Measurements from ENCODE around the gene MINDY4. TPM values are rescaled to one million over a fixed set of nuclear protein-coding genes. Genes with fewer than 3 reads are reported as not detected.

Gene MINDY4
- total RNA-seq, 5 donors from 2014 or later (not counting 1 experiment from before 2014, with no cell fraction given): 0.60 to 1.7 (median 1.2) TPM

DNA sequence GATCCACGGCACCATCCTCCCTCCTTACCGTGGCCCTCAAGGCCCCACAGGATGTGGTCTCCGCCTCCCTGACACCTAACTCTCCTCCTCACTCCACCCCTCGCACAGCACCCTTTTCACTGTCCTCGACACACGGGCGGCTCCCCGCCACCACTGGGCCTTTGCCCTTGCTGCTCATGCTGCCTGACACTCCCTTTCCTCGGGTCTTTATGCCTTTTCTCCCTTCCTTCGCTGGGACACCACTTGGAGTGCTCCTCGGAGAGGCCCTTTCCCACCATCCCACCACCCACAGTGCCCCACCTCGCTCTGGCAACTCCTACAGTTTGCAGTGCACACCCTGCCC, 27.2 kb upstream of the MINDY4 start:
- Mint-ChIP-seq H3K27ac (no peak overlapping the region), H3K27me3 (no peaks in the 10 kb centered on the region), H3K4me1 (peaks cover 13 to 28% (median 26%) of the 10 kb centered on the region in 3 donors), H3K9me3 (no peaks in the 10 kb centered on the region), H3K4me3 (no peak overlapping the region), H3K36me3 (no peaks in the 10 kb centered on the region)
- Histone ChIP-seq H3K4me1 (ENCODE audit: control insufficient read depth in 1 of 2, extremely low read depth in 1 of 2, insufficient read depth in 2 of 2, low read length in 2 of 2) (peaks cover 0 to 37% of the 10 kb centered on the region in 2 experiments), H3K4me3 (ENCODE audit: control insufficient read depth in 1 of 2, extremely low read depth in 1 of 2, low read length in 1 of 2) (no peak overlapping the region), H3K9me3 (no peaks in the 10 kb centered on the region), H3K36me3 (ENCODE audit: control insufficient read depth in 2 of 2, extremely low read depth in 1 of 2, insufficient read depth in 1 of 2, low read length in 1 of 2) (no peaks in the 10 kb centered on the region), H3K27ac (ENCODE audit: low read length) (no peak overlapping the region), H3K27me3 (replicated peaks in 1 of 2; ENCODE audit: control insufficient read depth in 2 of 2, extremely low read depth in 1 of 2, insufficient read depth in 2 of 2, low read length in 1 of 2) (no peaks in the 10 kb centered on the region)
- DNase-seq (peak in 2 of 35 experiments; percentile 14 to 20), ATAC-seq (replicated peaks in 1 of 4) (peak in 1 of 4 experiments; percentile 36)
- 66% methylated on average over 12 of the region's 12 CpGs for WGBS (ENCODE audit: insufficient coverage)
- ChIA-PET POLR2A (no interaction called here), CTCF (interaction anchor here in 1 of 2 donors (1.0 kb wide), 1 partner anchor 40 kb away, joined by 3 read pairs; no protein-coding TSS in a partner anchor)

DNA sequence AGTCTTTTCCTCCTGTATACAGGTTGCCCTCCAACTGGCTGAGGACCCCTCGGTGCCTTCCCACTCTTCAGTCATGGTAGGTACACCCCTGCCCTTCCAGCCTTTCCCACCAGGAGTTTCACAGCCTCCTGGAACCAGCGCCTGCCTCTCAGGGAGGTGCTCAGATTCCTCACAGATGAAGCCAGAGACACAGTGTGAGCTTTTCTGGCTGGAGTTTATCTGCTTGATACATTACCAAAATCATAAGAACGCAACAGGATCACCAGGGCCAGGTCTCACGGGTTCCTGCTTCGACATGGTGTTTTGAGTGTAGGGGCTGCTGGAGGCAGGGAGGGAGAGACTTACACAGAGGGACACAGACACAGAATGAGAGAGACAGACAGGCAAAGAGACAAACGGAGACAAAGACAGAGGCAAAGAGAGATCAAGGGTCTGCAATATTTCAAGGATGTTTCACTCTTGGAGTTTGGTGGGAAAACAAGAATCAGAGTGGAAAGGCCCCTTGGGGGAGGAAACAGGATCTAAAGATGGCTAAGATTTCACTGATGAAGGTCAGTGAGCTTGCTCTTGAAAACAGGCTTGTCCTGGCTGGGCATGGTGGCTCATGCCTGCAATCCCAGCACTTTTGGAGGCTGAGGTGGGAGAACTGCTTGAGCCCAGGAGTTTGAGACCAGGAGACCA, 25.8 kb upstream of the MINDY4 start:
- Histone ChIP-seq H3K27me3 (replicated peaks in 1 of 2; ENCODE audit: control insufficient read depth in 2 of 2, extremely low read depth in 1 of 2, insufficient read depth in 2 of 2, low read length in 1 of 2) (peaks cover 0 to 3% of the 10 kb centered on the region in 2 experiments), H3K4me1 (ENCODE audit: control insufficient read depth in 1 of 2, extremely low read depth in 1 of 2, insufficient read depth in 2 of 2, low read length in 2 of 2) (peaks cover 0 to 23% of the 10 kb centered on the region in 2 experiments), H3K9me3 (no peaks in the 10 kb centered on the region), H3K4me3 (ENCODE audit: control insufficient read depth in 1 of 2, extremely low read depth in 1 of 2, low read length in 1 of 2) (no peak overlapping the region), H3K27ac (ENCODE audit: low read length) (no peak overlapping the region), H3K36me3 (ENCODE audit: control insufficient read depth in 2 of 2, extremely low read depth in 1 of 2, insufficient read depth in 1 of 2, low read length in 1 of 2) (no peaks in the 10 kb centered on the region)
- no peak for DNase-seq
- no peaks in the 10 kb centered on the region for H3K36me3 Mint-ChIP-seq
- no peak overlapping the region for H3K27ac Mint-ChIP-seq
- no peaks in the 10 kb centered on the region for H3K27me3 Mint-ChIP-seq
- ATAC-seq (replicated peaks in 1 of 4): no peak
- peaks cover 6 to 16% (median 13%) of the 10 kb centered on the region in 3 donors for H3K4me1 Mint-ChIP-seq
- ChIA-PET POLR2A (no interaction called here), CTCF (interaction anchor here in 1 of 2 donors (1.5 kb wide), 1 partner anchor 11 kb away, joined by 3 read pairs; no protein-coding TSS in a partner anchor)
- no peak overlapping the region for H3K4me3 Mint-ChIP-seq
- 79% methylated on average over 3 of the region's 6 CpGs for WGBS (ENCODE audit: insufficient coverage)
- no peaks in the 10 kb centered on the region for H3K9me3 Mint-ChIP-seq

DNA sequence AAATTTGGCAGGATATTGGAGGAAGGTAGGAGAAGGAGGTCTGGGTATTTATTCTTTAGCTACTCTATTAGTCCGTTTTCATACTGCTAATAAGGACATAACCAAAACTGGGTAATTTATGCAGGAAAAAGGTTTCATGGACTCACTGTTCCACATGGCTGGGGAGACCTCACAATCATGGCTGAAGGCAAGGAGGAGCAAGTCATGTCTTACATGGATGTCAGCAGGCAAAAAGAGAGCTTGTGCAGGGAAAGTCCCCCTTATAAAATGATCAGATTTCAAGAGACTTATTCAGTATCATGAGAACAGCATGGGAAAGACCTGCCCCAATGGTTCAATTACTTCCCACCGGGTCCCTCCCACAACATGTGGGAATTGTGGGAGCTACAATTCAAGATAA, 21.2 kb upstream of the MINDY4 start:
- WGBS (ENCODE audit: insufficient coverage): no CpG with 5 or more reads among the region's 2 CpGs
- Mint-ChIP-seq H3K4me3 (no peak overlapping the region), H3K27ac (no peak overlapping the region), H3K36me3 (no peaks in the 10 kb centered on the region), H3K27me3 (no peaks in the 10 kb centered on the region), H3K4me1 (no peaks in the 10 kb centered on the region), H3K9me3 (no peaks in the 10 kb centered on the region)
- ChIA-PET POLR2A (no interaction called here), CTCF (interaction anchor here in 1 of 2 donors (0.5 kb wide), 1 partner anchor 266 kb away, joined by 3 read pairs; no protein-coding TSS in a partner anchor)
- no peak overlapping the region for H3K4me3 ChIP-seq (ENCODE audit: control insufficient read depth in 1 of 2, extremely low read depth in 1 of 2, low read length in 1 of 2)
- no peaks in the 10 kb centered on the region for H3K36me3 ChIP-seq (ENCODE audit: control insufficient read depth in 2 of 2, extremely low read depth in 1 of 2, insufficient read depth in 1 of 2, low read length in 1 of 2)
- DNase-seq: no peak
- peaks cover 0 to 12% of the 10 kb centered on the region in 2 experiments for H3K27me3 ChIP-seq (replicated peaks in 1 of 2; ENCODE audit: control insufficient read depth in 2 of 2, extremely low read depth in 1 of 2, insufficient read depth in 2 of 2, low read length in 1 of 2)
- H3K27ac ChIP-seq (ENCODE audit: low read length): no peak overlapping the region
- H3K4me1 ChIP-seq (ENCODE audit: control insufficient read depth in 1 of 2, extremely low read depth in 1 of 2, insufficient read depth in 2 of 2, low read length in 2 of 2): no peaks in the 10 kb centered on the region
- ATAC-seq (replicated peaks in 1 of 4): no peak
- no peaks in the 10 kb centered on the region for H3K9me3 ChIP-seq

- Histone ChIP-seq H3K4me1 (ENCODE audit: control insufficient read depth in 1 of 2, extremely low read depth in 1 of 2, insufficient read depth in 2 of 2, low read length in 2 of 2) (no peaks in the 10 kb centered on the region), H3K36me3 (ENCODE audit: control insufficient read depth in 2 of 2, extremely low read depth in 1 of 2, insufficient read depth in 1 of 2, low read length in 1 of 2) (no peaks in the 10 kb centered on the region), H3K27me3 (replicated peaks in 1 of 2; ENCODE audit: control insufficient read depth in 2 of 2, extremely low read depth in 1 of 2, insufficient read depth in 2 of 2, low read length in 1 of 2) (peaks cover 0 to 16% of the 10 kb centered on the region in 2 experiments), H3K9me3 (no peaks in the 10 kb centered on the region), H3K27ac (ENCODE audit: low read length) (no peak overlapping the region), H3K4me3 (ENCODE audit: control insufficient read depth in 1 of 2, extremely low read depth in 1 of 2, low read length in 1 of 2) (no peak overlapping the region)
- DNase-seq: no peak
- Mint-ChIP-seq H3K4me3 (no peak overlapping the region), H3K27me3 (no peaks in the 10 kb centered on the region), H3K36me3 (no peaks in the 10 kb centered on the region), H3K4me1 (no peaks in the 10 kb centered on the region), H3K9me3 (no peaks in the 10 kb centered on the region), H3K27ac (no peak overlapping the region)
- ATAC-seq (replicated peaks in 1 of 4): no peak
- WGBS (ENCODE audit: insufficient coverage): 82% methylated on average over 15 of the region's 16 CpGs
- ChIA-PET CTCF (interaction anchor here in 1 of 2 donors (1.2 kb wide), 1 partner anchor 11 kb away, joined by 5 read pairs; no protein-coding TSS in a partner anchor), POLR2A (no interaction called here)
Measured at GRCh38 chr7:30750683-30751650, 20.2 kb upstream of the MINDY4 start.

GRCh38 chr7:30751696-30752273, 19.4 kb upstream of the MINDY4 start, which contains the start of gene INMT:
INMT (plus strand) TSS chr7:30752135; CDS start chr7:30752151, 16 bp downstream.
- peaks cover 0 to 16% of the 10 kb centered on the region in 2 experiments for H3K27me3 ChIP-seq (replicated peaks in 1 of 2; ENCODE audit: control insufficient read depth in 2 of 2, extremely low read depth in 1 of 2, insufficient read depth in 2 of 2, low read length in 1 of 2)
- ATAC-seq (replicated peaks in 1 of 4) (no peak), DNase-seq (no peak)
- no peaks in the 10 kb centered on the region for H3K36me3 Mint-ChIP-seq
- H3K27ac Mint-ChIP-seq: no peak within 1 kb of the TSS
- H3K4me3 ChIP-seq (ENCODE audit: control insufficient read depth in 1 of 2, extremely low read depth in 1 of 2, low read length in 1 of 2): no peak within 1 kb of the TSS
- 77% methylated on average over 5 of the region's 6 CpGs for WGBS (ENCODE audit: insufficient coverage)
- no peak within 1 kb of the TSS for H3K4me3 Mint-ChIP-seq
- H3K27me3 Mint-ChIP-seq: no peaks in the 10 kb centered on the region
- H3K27ac ChIP-seq (ENCODE audit: low read length): no peak within 1 kb of the TSS
- ChIA-PET POLR2A (no interaction called here), CTCF (interaction anchor here in 1 of 2 donors (1.2 kb wide), 1 partner anchor 11 kb away, joined by 5 read pairs; no protein-coding TSS in a partner anchor)
- no peaks in the 10 kb centered on the region for H3K36me3 ChIP-seq (ENCODE audit: control insufficient read depth in 2 of 2, extremely low read depth in 1 of 2, insufficient read depth in 1 of 2, low read length in 1 of 2)
- H3K9me3 ChIP-seq: no peaks in the 10 kb centered on the region
- H3K9me3 Mint-ChIP-seq: no peaks in the 10 kb centered on the region
- H3K4me1 Mint-ChIP-seq: no peaks in the 10 kb centered on the region
- no peaks in the 10 kb centered on the region for H3K4me1 ChIP-seq (ENCODE audit: control insufficient read depth in 1 of 2, extremely low read depth in 1 of 2, insufficient read depth in 2 of 2, low read length in 2 of 2)

GRCh38 chr7:30752484-30752883, 18.7 kb upstream of the MINDY4 start:
- H3K9me3 Mint-ChIP-seq: no peaks in the 10 kb centered on the region
- H3K27me3 Mint-ChIP-seq: peaks cover 0 to under 1% of the 10 kb centered on the region in 2 donors
- no peaks in the 10 kb centered on the region for H3K4me1 Mint-ChIP-seq
- ChIA-PET POLR2A (no interaction called here), CTCF (no interaction called here)
- no peak for ATAC-seq (replicated peaks in 1 of 4)
- no peak overlapping the region for H3K4me3 Mint-ChIP-seq
- peaks cover 0 to 16% of the 10 kb centered on the region in 2 experiments for H3K27me3 ChIP-seq (replicated peaks in 1 of 2; ENCODE audit: control insufficient read depth in 2 of 2, extremely low read depth in 1 of 2, insufficient read depth in 2 of 2, low read length in 1 of 2)
- no peak overlapping the region for H3K27ac Mint-ChIP-seq
- no peak overlapping the region for H3K27ac ChIP-seq (ENCODE audit: low read length)
- H3K36me3 Mint-ChIP-seq: no peaks in the 10 kb centered on the region
- no peak for DNase-seq
- H3K4me1 ChIP-seq (ENCODE audit: control insufficient read depth in 1 of 2, extremely low read depth in 1 of 2, insufficient read depth in 2 of 2, low read length in 2 of 2): no peaks in the 10 kb centered on the region
- 100% methylated on average over 4 of the region's 6 CpGs for WGBS (ENCODE audit: insufficient coverage)
- no peak overlapping the region for H3K4me3 ChIP-seq (ENCODE audit: control insufficient read depth in 1 of 2, extremely low read depth in 1 of 2, low read length in 1 of 2)
- no peaks in the 10 kb centered on the region for H3K36me3 ChIP-seq (ENCODE audit: control insufficient read depth in 2 of 2, extremely low read depth in 1 of 2, insufficient read depth in 1 of 2, low read length in 1 of 2)
- H3K9me3 ChIP-seq: no peaks in the 10 kb centered on the region

All from T-cell (primary cell).